Nephron (organoid): ENCODE data around the gene CCNK.

Source experiments
- H3K27ac Mint-ChIP-seq, 3 experiments: 2 replicates each; pipeline ENCODE4 v1.8.0; 2020; ENCODE audit warnings: mixed read lengths in 3 of 3, mild to moderate bottlenecking in 2 of 3, moderate library complexity in 1 of 3
- H3K27me3 Mint-ChIP-seq: 2 replicates; pipeline ENCODE4 v1.8.0; 2021; ENCODE audit warnings: low read depth, mild to moderate bottlenecking, moderate library complexity, mixed read lengths
- H3K36me3 Mint-ChIP-seq: 2 replicates; pipeline ENCODE4 v1.8.0; 2020; ENCODE audit warnings: low read depth, mixed read lengths
- H3K4me1 Mint-ChIP-seq: 2 replicates; pipeline ENCODE4 v1.8.0; 2020; ENCODE audit warnings: mixed read lengths
- H3K4me3 Mint-ChIP-seq, 3 experiments: 2 replicates each; pipeline ENCODE4 v1.8.0; 2020; ENCODE audit warnings: mild to moderate bottlenecking in 3 of 3, mixed read lengths in 3 of 3, moderate library complexity in 2 of 3
- H3K9me3 Mint-ChIP-seq: 2 replicates; pipeline ENCODE4 v1.8.0; 2020; ENCODE audit warnings: mixed read lengths
- TF ChIP-seq, protein P1 (sequence below), 3 experiments: fragments of 200-600 bp; sonication (generic); IDR thresholded peaks; one replicate each; pipeline ENCODE4 v1.5.0; 2021; ENCODE audit warnings: antibody characterized with exemption in 3 of 3; ENCODE audit not compliant: unreplicated experiment in 3 of 3

CCNK gene

DNA sequence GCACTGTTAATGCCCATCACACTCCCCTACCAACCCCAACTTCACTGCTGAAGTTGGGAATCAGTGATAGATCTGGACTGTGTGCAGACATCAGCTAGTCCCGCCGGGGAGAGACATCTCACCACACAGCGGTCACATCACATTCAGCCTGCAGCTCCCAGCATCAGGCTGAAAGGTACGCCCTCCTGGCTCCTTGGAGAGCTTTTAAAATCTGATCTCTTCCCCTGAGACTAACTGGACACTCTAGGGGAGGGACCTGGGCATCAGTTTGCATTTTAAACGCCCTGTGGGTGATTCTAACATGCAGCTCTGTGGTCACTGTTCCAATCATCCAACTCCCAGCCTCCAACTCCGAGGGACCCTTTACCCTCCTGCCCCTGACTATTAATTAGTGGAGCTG lies 64.4 kb downstream of the CCNK start:
- no peaks in the 10 kb centered on the region for H3K9me3 Mint-ChIP-seq
- H3K4me3 Mint-ChIP-seq: peak overlapping the region in 2 of 3 experiments; percentile 34 to 60
- H3K27me3 Mint-ChIP-seq: peaks cover 8% of the 10 kb centered on the region
- TF ChIP-seq, protein P1, sequence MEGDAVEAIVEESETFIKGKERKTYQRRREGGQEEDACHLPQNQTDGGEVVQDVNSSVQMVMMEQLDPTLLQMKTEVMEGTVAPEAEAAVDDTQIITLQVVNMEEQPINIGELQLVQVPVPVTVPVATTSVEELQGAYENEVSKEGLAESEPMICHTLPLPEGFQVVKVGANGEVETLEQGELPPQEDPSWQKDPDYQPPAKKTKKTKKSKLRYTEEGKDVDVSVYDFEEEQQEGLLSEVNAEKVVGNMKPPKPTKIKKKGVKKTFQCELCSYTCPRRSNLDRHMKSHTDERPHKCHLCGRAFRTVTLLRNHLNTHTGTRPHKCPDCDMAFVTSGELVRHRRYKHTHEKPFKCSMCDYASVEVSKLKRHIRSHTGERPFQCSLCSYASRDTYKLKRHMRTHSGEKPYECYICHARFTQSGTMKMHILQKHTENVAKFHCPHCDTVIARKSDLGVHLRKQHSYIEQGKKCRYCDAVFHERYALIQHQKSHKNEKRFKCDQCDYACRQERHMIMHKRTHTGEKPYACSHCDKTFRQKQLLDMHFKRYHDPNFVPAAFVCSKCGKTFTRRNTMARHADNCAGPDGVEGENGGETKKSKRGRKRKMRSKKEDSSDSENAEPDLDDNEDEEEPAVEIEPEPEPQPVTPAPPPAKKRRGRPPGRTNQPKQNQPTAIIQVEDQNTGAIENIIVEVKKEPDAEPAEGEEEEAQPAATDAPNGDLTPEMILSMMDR (IDR thresholded peaks at IDR 0.05; ENCODE audit: unreplicated experiment in 3 of 3): no peak
- peaks cover 74% of the 10 kb centered on the region for H3K4me1 Mint-ChIP-seq
- peak overlapping the region; percentile 32 to 82 (median 72) for H3K27ac Mint-ChIP-seq
- H3K36me3 Mint-ChIP-seq: no peaks in the 10 kb centered on the region

DNA sequence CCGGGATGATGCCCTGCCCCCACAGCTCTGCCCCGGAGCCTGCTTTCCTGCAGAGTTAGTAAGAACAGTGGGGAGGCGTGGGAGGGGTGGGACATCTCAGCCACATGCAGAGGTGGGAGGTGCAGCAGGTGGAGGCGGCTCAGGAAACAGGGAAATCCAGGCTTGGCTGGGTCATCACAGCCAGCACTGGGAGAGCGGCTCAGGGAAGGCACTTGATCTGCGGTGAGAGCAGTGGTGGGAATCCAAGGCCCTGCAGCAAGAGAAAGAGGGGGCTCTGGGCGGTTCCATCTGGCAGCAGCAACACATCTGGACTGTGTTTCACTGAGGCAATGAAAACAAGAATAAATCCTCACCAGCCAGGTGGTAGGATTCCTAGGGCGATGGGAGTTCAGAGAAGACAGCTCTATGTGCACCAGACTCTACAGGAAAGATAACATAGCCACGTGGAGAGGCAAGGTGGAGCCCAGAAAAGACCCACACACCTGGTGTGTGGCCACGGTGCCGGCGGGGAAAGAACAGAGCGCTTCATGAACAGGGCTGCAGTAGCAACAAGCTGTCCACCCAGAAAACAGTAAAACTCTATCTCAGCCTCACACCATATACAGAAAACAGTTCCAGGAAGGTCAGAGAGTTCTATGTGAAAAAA lies 65.1 kb downstream of the CCNK start:
- TF ChIP-seq, protein P1 (IDR thresholded peaks at IDR 0.05; ENCODE audit: unreplicated experiment in 3 of 3): no peak

DNA sequence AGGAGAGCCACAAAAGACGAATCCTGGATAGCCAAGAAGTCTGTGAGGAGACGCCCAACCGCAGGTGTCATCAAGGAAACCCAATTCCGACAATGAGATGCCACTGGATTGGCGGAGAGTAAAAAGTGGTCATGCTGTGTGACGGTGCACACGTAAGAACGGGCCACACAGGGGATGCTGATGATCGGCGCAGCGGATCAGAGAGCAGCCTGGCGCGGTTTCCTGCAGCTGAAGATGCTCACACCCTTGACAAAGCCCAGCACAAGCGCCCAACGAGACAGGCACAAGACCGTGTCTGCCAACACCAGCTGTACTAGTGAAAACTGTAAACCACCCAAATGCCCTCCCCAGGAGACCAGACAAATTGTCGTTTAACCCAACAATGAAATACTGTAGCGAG lies 67.0 kb downstream of the CCNK start:
- H3K4me1 Mint-ChIP-seq: peaks cover 60% of the 10 kb centered on the region
- no peaks in the 10 kb centered on the region for H3K9me3 Mint-ChIP-seq
- H3K27ac Mint-ChIP-seq: peak overlapping the region in 2 of 3 experiments; percentile 29 to 54
- no peaks in the 10 kb centered on the region for H3K36me3 Mint-ChIP-seq
- no peak overlapping the region for H3K4me3 Mint-ChIP-seq
- TF ChIP-seq, protein P1 (IDR thresholded peaks at IDR 0.05; ENCODE audit: unreplicated experiment in 3 of 3): no peak
- peaks cover 8% of the 10 kb centered on the region for H3K27me3 Mint-ChIP-seq

More for the DNA sequence above, 65.1 kb downstream of the CCNK start:
- H3K4me1 Mint-ChIP-seq: peaks cover 75% of the 10 kb centered on the region
- no peaks in the 10 kb centered on the region for H3K36me3 Mint-ChIP-seq
- peak overlapping the region in 2 of 3 experiments; percentile 5 to 26 for H3K4me3 Mint-ChIP-seq
- H3K27ac Mint-ChIP-seq: peak overlapping the region; percentile 32 to 82 (median 40)
- H3K27me3 Mint-ChIP-seq: peaks cover 11% of the 10 kb centered on the region
- H3K9me3 Mint-ChIP-seq: no peaks in the 10 kb centered on the region

DNA sequence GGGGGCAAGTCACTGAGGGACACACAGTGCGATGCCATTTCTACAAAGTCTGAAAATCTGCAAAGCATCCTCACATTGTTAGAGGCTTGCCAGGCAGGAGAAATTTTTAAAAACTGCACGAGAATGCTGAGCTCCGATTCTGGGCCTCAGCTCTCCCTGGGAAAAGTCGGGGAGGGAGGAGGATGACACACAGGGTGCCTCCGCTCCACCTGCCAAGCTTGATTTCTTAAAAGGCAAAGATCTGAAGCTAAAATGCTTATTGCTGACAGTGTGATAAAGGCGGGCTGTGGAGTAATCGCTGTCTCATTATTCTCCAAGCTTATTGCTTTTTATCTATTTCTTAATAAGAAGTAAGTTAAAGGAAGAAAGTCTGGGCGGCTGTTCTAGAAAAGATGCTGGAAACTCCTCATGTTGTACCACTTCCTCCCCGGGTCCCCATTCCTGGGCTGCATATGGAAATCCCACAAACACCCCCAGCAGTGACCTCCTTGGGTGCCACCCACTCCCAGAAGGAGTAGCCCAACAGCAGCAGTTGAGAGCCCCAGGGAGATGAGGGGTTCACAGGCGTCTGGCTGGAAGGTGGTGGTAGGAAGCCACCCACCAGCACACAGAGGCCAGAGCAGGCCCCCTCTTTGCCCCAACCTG lies 67.8 kb downstream of the CCNK start:
- no peaks in the 10 kb centered on the region for H3K36me3 Mint-ChIP-seq

DNA sequence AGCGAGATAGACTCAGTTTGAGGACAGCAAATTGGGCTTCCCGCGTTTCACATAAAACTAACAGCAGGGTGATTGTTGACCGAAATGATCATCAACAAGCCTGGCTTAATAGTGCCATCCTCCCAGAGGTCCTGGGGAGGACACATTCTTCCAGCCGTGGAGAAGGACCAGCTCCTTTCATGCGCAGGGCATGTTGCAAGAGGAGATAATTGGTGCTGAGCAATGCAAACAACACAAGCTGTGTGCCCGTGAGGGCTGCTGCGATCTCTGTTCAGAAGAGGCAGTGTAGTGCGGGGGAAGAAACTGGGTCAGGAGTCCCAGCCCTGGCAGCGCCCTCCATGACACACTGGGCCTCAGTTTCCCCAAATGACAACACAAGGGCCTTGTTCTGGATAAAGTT lies 68.5 kb downstream of the CCNK start:
- Mint-ChIP-seq H3K27me3 (peaks cover 8% of the 10 kb centered on the region), H3K4me1 (peaks cover 49% of the 10 kb centered on the region), H3K36me3 (no peaks in the 10 kb centered on the region), H3K4me3 (peak overlapping the region in 1 of 3 experiments; percentile 1), H3K27ac (peak overlapping the region; percentile 29 to 65 (median 54)), H3K9me3 (no peaks in the 10 kb centered on the region)
- TF ChIP-seq, protein P1 (IDR thresholded peaks at IDR 0.05; ENCODE audit: unreplicated experiment in 3 of 3): no peak

More for the DNA sequence above, 67.8 kb downstream of the CCNK start:
- Mint-ChIP-seq H3K9me3 (no peaks in the 10 kb centered on the region), H3K4me3 (no peak overlapping the region), H3K27ac (peak overlapping the region in 2 of 3 experiments; percentile 29 to 54), H3K27me3 (peaks cover 8% of the 10 kb centered on the region), H3K4me1 (peaks cover 56% of the 10 kb centered on the region)
- TF ChIP-seq, protein P1 (IDR thresholded peaks at IDR 0.05; ENCODE audit: unreplicated experiment in 3 of 3): no peak
